NCI-H2196 (cell line): ENCODE results near the gene FBXO8.

Source experiments
- DNase-seq: peaks from one replicate; lab custom pipeline; 2025; ENCODE audit not compliant: unreplicated experiment; lab: John Stamatoyannopoulos, UW

FBXO8 gene

GRCh38 chr4:174248407-174248806, 35.1 kb downstream of the FBXO8 start:
- DNase-seq, result no peak

- DNase-seq, result no peak
Measured at GRCh38 chr4:174245714-174246113, 37.8 kb downstream of the FBXO8 start.

- no peak for DNase-seq
Measured at GRCh38 chr4:174244441-174244840, 39.0 kb downstream of the FBXO8 start.

- no peak for DNase-seq
Measured at GRCh38 chr4:174241162-174241561, 42.3 kb downstream of the FBXO8 start.

- DNase-seq, result no peak
Measured at GRCh38 chr4:174236359-174236758, 47.1 kb downstream of the FBXO8 start.

GRCh38 chr4:174230680-174231079, 52.8 kb downstream of the FBXO8 start:
- DNase-seq, result no peak

- DNase-seq, result no peak
Measured at GRCh38 chr4:174230148-174230547, 53.3 kb downstream of the FBXO8 start.

GRCh38 chr4:174228988-174229387, 54.5 kb downstream of the FBXO8 start:
- DNase-seq, result no peak

GRCh38 chr4:174225349-174226049, 58.0 kb downstream of the FBXO8 start:
- DNase-seq, result no peak

GRCh38 chr4:174224550-174224949, 58.9 kb downstream of the FBXO8 start:
- no peak for DNase-seq

GRCh38 chr4:174222266-174222872, 61.1 kb downstream of the FBXO8 start:
- no peak for DNase-seq

GRCh38 chr4:174218127-174218790, 65.2 kb downstream of the FBXO8 start:
- DNase-seq, result no peak

GRCh38 chr4:174217273-174218126, 66.0 kb downstream of the FBXO8 start:
- DNase-seq, result no peak

- no peak for DNase-seq
Measured at GRCh38 chr4:174216799-174217272, 66.6 kb downstream of the FBXO8 start.

- no peak for DNase-seq
Measured at GRCh38 chr4:174215961-174216680, 67.3 kb downstream of the FBXO8 start.

- DNase-seq, result no peak
Measured at GRCh38 chr4:174215057-174215456, 68.4 kb downstream of the FBXO8 start.

- DNase-seq, result no peak
Measured at GRCh38 chr4:174214101-174214878, 69.2 kb downstream of the FBXO8 start.

GRCh38 chr4:174213731-174214100, 69.8 kb downstream of the FBXO8 start:
- no peak for DNase-seq

GRCh38 chr4:174212061-174212460, 71.4 kb downstream of the FBXO8 start:
- no peak for DNase-seq

- DNase-seq, result no peak
Measured at GRCh38 chr4:174211622-174212044, 71.8 kb downstream of the FBXO8 start.
